Tibial artery (tissue), 4 donors: ENCODE data around the gene BTBD16.
A peak's percentile ranks its signal among the peaks of the same experiment; 100 is the strongest.

Experiments
- DNase-seq, 2 donors: peaks; one replicate each; pipeline ENCODE4 v3.0.0-alpha.2; 2019
- H3K27ac ChIP-seq, 2 donors: fragments of 200-600 bp; sonication (generic) in 1 of 2; 1 replicate in 1 of 2; 2 replicates in 1 of 2; pipeline ENCODE4 v1.5.1; 2018 to 2019; ENCODE audit warnings: mild to moderate bottlenecking in 1 of 2
- H3K27me3 ChIP-seq, 2 donors: fragments of 200-600 bp; sonication (generic) in 1 of 2; one replicate each; pipeline versions ENCODE4 v1.5.1 to v1.6.0; 2016 to 2019
- H3K36me3 ChIP-seq, 3 donors: fragments of 200-600 bp; sonication (generic) in 2 of 3; one replicate each; pipeline ENCODE4 v1.5.1; 2016 to 2019; ENCODE audit warnings: mild to moderate bottlenecking in 2 of 3
- H3K4me1 ChIP-seq, 4 donors: fragments of 200-600 bp; sonication (generic) in 2 of 4; 1 replicate in 3 of 4; 2 replicates in 1 of 4; pipeline ENCODE4 v1.5.1; 2016 to 2019
- H3K4me3 ChIP-seq, 2 donors: fragments of 200-600 bp; sonication (generic) in 1 of 2; 1 replicate in 1 of 2; 2 replicates in 1 of 2; pipeline ENCODE4 v1.5.1; 2018 to 2019; ENCODE audit warnings: mild to moderate bottlenecking in 2 of 2
- H3K9me3 ChIP-seq, 3 donors: fragments of 200-600 bp; sonication (generic) in 1 of 3; one replicate each; pipeline ENCODE4 v1.5.1; 2016 to 2019
- CTCF ChIP-seq, 2 experiments: fragments of 200-600 bp in 1 of 2; fragments of 450-650 bp in 1 of 2; IDR thresholded peaks; one replicate each; pipeline ENCODE4 v1.5.1; 2017 to 2019; ENCODE audit warnings: antibody characterized with exemption in 2 of 2, mild to moderate bottlenecking in 1 of 2, moderate library complexity in 1 of 2
- intact Hi-C: fragments of 100-400 bp; cut with DNase I; formaldehyde crosslinking; loops from one replicate; pipeline ENCODE4 v1.15.0; 2023; ENCODE audit warnings: low total_unique reads

BTBD16 gene

GRCh38 chr10:122297583-122297982 lies 26.5 kb downstream of the BTBD16 start:
- Histone ChIP-seq H3K27ac (no peak overlapping the region), H3K36me3 (no peaks in the 10 kb centered on the region), H3K9me3 (no peaks in the 10 kb centered on the region), H3K27me3 (peaks cover 0 to 6% of the 10 kb centered on the region in 2 donors), H3K4me1 (peaks cover 0 to 4% (median 0%) of the 10 kb centered on the region in 4 donors), H3K4me3 (no peak overlapping the region)
- DNase-seq: no peak
- intact Hi-C loops: loop anchor here (5.0 kb wide), 1 partner anchor 270 kb away; no protein-coding TSS in a partner anchor
- TF ChIP-seq CTCF (IDR thresholded peaks at IDR 0.05): no peak

DNA sequence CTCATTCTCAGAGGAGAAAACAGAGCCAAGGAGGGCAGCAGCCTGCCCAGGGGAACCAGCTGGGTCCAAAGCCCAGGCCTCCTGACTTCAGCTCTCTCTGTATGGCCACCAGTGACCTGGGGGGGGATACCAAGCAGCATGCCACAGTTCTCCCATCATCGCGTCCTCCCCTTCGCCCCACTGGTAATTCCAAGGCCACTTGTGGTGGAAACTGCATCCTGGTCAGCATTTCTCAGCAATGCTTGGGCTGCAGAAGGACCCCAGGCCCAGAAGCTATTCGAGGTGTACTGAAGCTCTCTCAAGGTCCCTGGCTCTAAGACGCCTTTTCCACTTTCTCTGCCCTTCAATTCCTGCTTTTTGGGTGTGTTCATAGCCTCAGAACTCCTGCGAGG lies 27.1 kb downstream of the BTBD16 start:
- H3K36me3 ChIP-seq: no peaks in the 10 kb centered on the region
- no peak for TF ChIP-seq CTCF (IDR thresholded peaks at IDR 0.05)
- H3K4me3 ChIP-seq: no peak overlapping the region
- H3K9me3 ChIP-seq: no peaks in the 10 kb centered on the region
- intact Hi-C loops: loop anchor here (2.0 to 5.0 kb wide), 2 partner anchors 137 to 269 kb away; no protein-coding TSS in a partner anchor
- DNase-seq: no peak
- no peak overlapping the region for H3K27ac ChIP-seq
- peaks cover 0 to 4% (median 0%) of the 10 kb centered on the region in 4 donors for H3K4me1 ChIP-seq
- H3K27me3 ChIP-seq: peaks cover 0 to 6% of the 10 kb centered on the region in 2 donors

GRCh38 chr10:122298598-122299301 lies 27.7 kb downstream of the BTBD16 start:
- peak; percentile 92 to 95 for TF ChIP-seq CTCF (IDR thresholded peaks at IDR 0.05)
- H3K4me1 ChIP-seq: peaks cover 0 to 4% (median 0%) of the 10 kb centered on the region in 4 donors
- peak; percentile 71 to 83 for DNase-seq

DNA sequence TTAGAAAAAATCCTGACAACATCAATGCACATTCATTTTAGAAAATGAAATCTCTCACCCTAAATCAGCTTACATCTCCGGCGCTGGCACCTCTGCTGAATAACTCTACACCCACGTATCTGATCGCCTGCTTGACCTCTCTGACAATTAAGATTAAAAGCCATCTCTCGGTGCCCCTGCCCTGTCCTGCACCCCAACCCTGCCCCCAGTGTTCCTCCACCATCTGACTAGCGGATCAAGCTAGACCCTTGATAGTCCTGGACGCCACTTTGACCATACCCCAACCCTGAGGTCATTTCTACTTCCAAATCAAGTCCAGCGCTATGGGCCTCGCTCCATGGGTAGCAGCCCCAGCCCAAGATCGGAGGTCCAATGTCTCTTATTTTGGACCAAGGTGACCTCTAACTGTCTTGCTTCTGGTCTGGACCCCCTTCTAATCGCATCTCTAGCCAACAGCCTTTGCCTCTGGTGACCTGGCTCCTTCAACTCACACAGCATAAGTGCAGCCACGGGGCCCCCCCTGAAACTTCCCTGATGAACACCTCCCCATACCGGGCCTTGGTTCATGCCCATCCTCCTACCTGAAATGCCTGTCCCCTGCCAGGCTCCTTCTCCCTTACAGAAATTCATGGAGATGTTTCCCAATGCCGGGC lies 28.5 kb downstream of the BTBD16 start:
- H3K36me3 ChIP-seq: no peaks in the 10 kb centered on the region
- intact Hi-C loops: loop anchor here (2.0 to 5.0 kb wide), 3 partner anchors 38 to 268 kb away; no protein-coding TSS in a partner anchor
- peaks cover 0 to 6% of the 10 kb centered on the region in 2 donors for H3K27me3 ChIP-seq
- no peak for DNase-seq
- H3K4me3 ChIP-seq: no peak overlapping the region
- H3K4me1 ChIP-seq: peaks cover 0 to 4% (median 0%) of the 10 kb centered on the region in 4 donors
- no peaks in the 10 kb centered on the region for H3K9me3 ChIP-seq
- TF ChIP-seq CTCF (IDR thresholded peaks at IDR 0.05): no peak
- H3K27ac ChIP-seq: no peak overlapping the region

More at GRCh38 chr10:122298598-122299301, 27.7 kb downstream of the BTBD16 start:
- Histone ChIP-seq H3K27me3 (peaks cover 0 to 6% of the 10 kb centered on the region in 2 donors), H3K4me3 (peak overlapping the region in 1 of 2 donors; percentile 13), H3K36me3 (no peaks in the 10 kb centered on the region), H3K27ac (no peak overlapping the region), H3K9me3 (no peaks in the 10 kb centered on the region)
- intact Hi-C loops: loop anchor here (2.0 to 5.0 kb wide), 2 partner anchors 136 to 269 kb away; no protein-coding TSS in a partner anchor

DNA sequence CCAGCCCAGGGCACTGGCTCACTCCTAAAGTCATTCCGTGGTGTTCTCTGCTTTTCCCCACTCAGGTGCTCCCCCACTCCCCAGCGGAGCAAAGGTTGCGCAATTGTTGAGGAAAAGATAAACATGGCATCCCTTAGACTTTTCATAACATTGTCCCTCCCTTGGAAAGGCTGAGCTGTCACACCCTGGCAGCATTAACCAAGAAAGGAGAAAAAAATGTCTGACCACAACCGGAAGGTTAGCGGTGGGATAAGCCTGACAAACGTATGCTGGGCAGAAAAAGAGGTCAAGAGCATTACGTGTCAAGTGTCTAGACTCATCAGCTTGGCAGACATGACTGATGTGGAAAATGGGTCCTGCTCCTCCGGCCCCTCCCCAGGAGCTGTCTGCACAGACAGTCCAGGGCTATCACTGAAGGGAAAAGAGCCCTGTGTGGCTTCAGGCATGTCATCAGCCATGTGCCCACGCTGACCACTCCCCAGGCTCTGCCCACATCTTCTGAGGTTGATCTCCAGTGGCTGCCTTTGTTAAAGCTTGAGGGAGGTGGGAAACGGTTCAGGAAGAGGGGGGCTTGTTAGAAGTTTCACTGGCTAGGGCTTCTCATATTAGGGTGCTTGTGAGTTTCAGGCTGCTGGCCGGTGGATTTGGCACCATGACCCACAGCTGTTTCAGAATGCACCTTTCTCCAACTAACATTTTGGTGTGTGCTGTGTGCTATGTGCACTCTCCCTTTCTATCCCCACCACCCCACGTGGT lies 30.1 kb downstream of the BTBD16 start:
- Histone ChIP-seq H3K4me3 (no peak overlapping the region), H3K36me3 (no peaks in the 10 kb centered on the region), H3K27me3 (peaks cover 0 to 6% of the 10 kb centered on the region in 2 donors), H3K9me3 (peaks cover 0 to 6% (median 0%) of the 10 kb centered on the region in 3 donors), H3K4me1 (peaks cover 0 to 4% (median 0%) of the 10 kb centered on the region in 4 donors), H3K27ac (no peak overlapping the region)
- DNase-seq: no peak
- intact Hi-C loops: loop anchor here (5.0 kb wide), 1 partner anchor 36 kb away; no protein-coding TSS in a partner anchor
- no peak for TF ChIP-seq CTCF (IDR thresholded peaks at IDR 0.05)
